BLaER1 treated with 17β-estradiol and CSF1 and Interleukin-3, amounts not matched to agents 10 nM and 100 nM (cell line): Measurements from ENCODE around the gene KLHL36.
A peak's percentile ranks its signal among the peaks of the same experiment; 100 is the strongest.

Experiments
- H3K27ac ChIP-seq, 11 experiments: shearing (Covaris generic); formaldehyde crosslinking; 2 replicates each; pipeline ENCODE4 v1.8.1; 2022
- H3K27me3 ChIP-seq, 11 experiments: shearing (Covaris generic); formaldehyde crosslinking; 2 replicates each; pipeline ENCODE4 v1.8.1; 2022
- H3K36me3 ChIP-seq, 11 experiments: shearing (Covaris generic); formaldehyde crosslinking; 2 replicates each; pipeline ENCODE4 v1.8.1; 2022
- H3K4me1 ChIP-seq, 10 experiments: shearing (Covaris generic); formaldehyde crosslinking; 2 replicates each; pipeline ENCODE4 v1.8.1; 2022
- H3K4me2 ChIP-seq, 11 experiments: shearing (Covaris generic); formaldehyde crosslinking; 2 replicates each; pipeline ENCODE4 v1.8.1; 2022
- H3K4me3 ChIP-seq, 10 experiments: shearing (Covaris generic); formaldehyde crosslinking; 2 replicates each; pipeline ENCODE4 v1.8.1; 2022
- H3K9ac ChIP-seq, 11 experiments: shearing (Covaris generic); formaldehyde crosslinking; 2 replicates each; pipeline ENCODE4 v1.8.1; 2022
- H3K9me3 ChIP-seq, 11 experiments: shearing (Covaris generic); formaldehyde crosslinking; replicated peaks in 1 of 11; 2 replicates each; pipeline ENCODE4 v1.8.1; 2022
- H4K20me1 ChIP-seq, 11 experiments: shearing (Covaris generic); formaldehyde crosslinking; 2 replicates each; pipeline ENCODE4 v1.8.1; 2022
- Cebpa-rat ChIP-seq, 11 experiments: shearing (Covaris generic); IDR thresholded peaks; 2 replicates each; pipeline ENCODE4 v1.8.1; 2022

Gene KLHL36

GRCh38 chr16:84640145-84640544, 8.2 kb upstream of the KLHL36 start:
- Histone ChIP-seq H3K27ac (peak overlapping the region; percentile 74 to 86 (median 80); a peak in 21 of 22 replicates), H3K4me1 (peaks cover 74 to 84% (median 80%) of the 10 kb centered on the region in 10 experiments), H3K9me3 (0 out of 22 replicates have a peak, but pooled peaks cover 0 to 7% (median 0%) of the 10 kb centered on the region in 11 experiments), H3K9ac (peak overlapping the region in 9 of 11 experiments; percentile 43 to 72 (median 60); a peak in 14 of 22 replicates), H3K4me2 (peak overlapping the region; percentile 74 to 97 (median 85)), H4K20me1 (no peaks in the 10 kb centered on the region), H3K36me3 (no peaks in the 10 kb centered on the region), H3K27me3 (no peaks in the 10 kb centered on the region), H3K4me3 (0 out of 20 replicates have a peak overlapping the region, but pooled peaks of 1 of the 10 experiments have one; percentile 12)
- 0 out of 22 replicates have a peak, but pooled peaks of 1 of the 11 experiments have one; percentile 4 for TF ChIP-seq Cebpa-rat (IDR thresholded peaks at IDR 0.05)

- Histone ChIP-seq H3K4me2 (peak overlapping the region; percentile 74 to 97 (median 85)), H3K27me3 (no peaks in the 10 kb centered on the region), H3K9ac (peak overlapping the region; percentile 43 to 73 (median 60); a peak in 21 of 22 replicates), H3K9me3 (0 out of 22 replicates have a peak, but pooled peaks cover 0 to 7% (median 0%) of the 10 kb centered on the region in 11 experiments), H3K4me3 (peak overlapping the region in 8 of 10 experiments; percentile 5 to 44 (median 22); a peak in 10 of 20 replicates), H3K4me1 (peaks cover 74 to 88% (median 81%) of the 10 kb centered on the region in 10 experiments), H3K27ac (peak overlapping the region; percentile 74 to 86 (median 80); a peak in 21 of 22 replicates), H3K36me3 (no peaks in the 10 kb centered on the region), H4K20me1 (no peaks in the 10 kb centered on the region)
- no peak for TF ChIP-seq Cebpa-rat (IDR thresholded peaks at IDR 0.05)
Observed at GRCh38 chr16:84641643-84642358, 6.5 kb upstream of the KLHL36 start.

GRCh38 chr16:84643180-84643583, 5.1 kb upstream of the KLHL36 start:
- no peaks in the 10 kb centered on the region for H3K36me3 ChIP-seq
- no peaks in the 10 kb centered on the region for H4K20me1 ChIP-seq
- peak overlapping the region in 1 of 10 experiments; percentile 15; a peak in 1 of 20 replicates for H3K4me3 ChIP-seq
- 0 out of 22 replicates have a peak, but pooled peaks cover 0 to 7% (median 0%) of the 10 kb centered on the region in 11 experiments for H3K9me3 ChIP-seq
- H3K4me2 ChIP-seq: peak overlapping the region; percentile 74 to 97 (median 85)
- no peaks in the 10 kb centered on the region for H3K27me3 ChIP-seq
- peak in 4 of 11 experiments; percentile 15 to 38 (median 26); a peak in 1 of 22 replicates for TF ChIP-seq Cebpa-rat (IDR thresholded peaks at IDR 0.05)
- peak overlapping the region; percentile 3 to 86 (median 80); a peak in 20 of 22 replicates for H3K27ac ChIP-seq
- peaks cover 69 to 82% (median 75%) of the 10 kb centered on the region in 10 experiments for H3K4me1 ChIP-seq
- peak overlapping the region; percentile 30 to 72 (median 60); a peak in 18 of 22 replicates for H3K9ac ChIP-seq

GRCh38 chr16:84643674-84644073, 4.6 kb upstream of the KLHL36 start:
- TF ChIP-seq Cebpa-rat (IDR thresholded peaks at IDR 0.05): no peak
- no peaks in the 10 kb centered on the region for H4K20me1 ChIP-seq
- H3K4me3 ChIP-seq: no peak overlapping the region
- 0 out of 22 replicates have a peak, but pooled peaks cover 0 to 7% (median 0%) of the 10 kb centered on the region in 11 experiments for H3K9me3 ChIP-seq
- peak overlapping the region in 9 of 11 experiments; percentile 49 to 66 (median 60); a peak in 13 of 22 replicates for H3K9ac ChIP-seq
- no peaks in the 10 kb centered on the region for H3K27me3 ChIP-seq
- H3K36me3 ChIP-seq: no peaks in the 10 kb centered on the region
- peaks cover 64 to 77% (median 70%) of the 10 kb centered on the region in 10 experiments for H3K4me1 ChIP-seq
- peak overlapping the region; percentile 74 to 97 (median 85) for H3K4me2 ChIP-seq
- H3K27ac ChIP-seq: peak overlapping the region in 10 of 11 experiments; percentile 74 to 86 (median 80); a peak in 19 of 22 replicates

- Histone ChIP-seq H3K9me3 (no peaks in the 10 kb centered on the region), H3K36me3 (peaks cover 29 to 40% (median 35%) of the 10 kb centered on the region in 11 experiments), H3K27me3 (no peaks in the 10 kb centered on the region), H3K4me2 (peak overlapping the region; percentile 89 to 100 (median 96)), H3K27ac (peak overlapping the region; percentile 73 to 90 (median 79); a peak in 21 of 22 replicates), H4K20me1 (peaks cover 6 to 46% (median 22%) of the 10 kb centered on the region in 11 experiments; a peak in 16 of 22 replicates), H3K9ac (peak overlapping the region; percentile 78 to 91 (median 85)), H3K4me1 (peaks cover 15 to 44% (median 31%) of the 10 kb centered on the region in 10 experiments), H3K4me3 (peak overlapping the region; percentile 71 to 86 (median 78))
- TF ChIP-seq Cebpa-rat (IDR thresholded peaks at IDR 0.05): no peak
Observed at GRCh38 chr16:84648595-84649510, 542 bp downstream of the KLHL36 start.

- no peaks in the 10 kb centered on the region for H3K27me3 ChIP-seq
- peak overlapping the region; percentile 78 to 91 (median 85) for H3K9ac ChIP-seq
- H3K4me3 ChIP-seq: peak overlapping the region; percentile 71 to 86 (median 78)
Observed at GRCh38 chr16:84649511-84649861, 1.2 kb downstream of the KLHL36 start.

GRCh38 chr16:84650062-84650991, 2.0 kb downstream of the KLHL36 start:
- no peak overlapping the region for H3K9ac ChIP-seq
- H4K20me1 ChIP-seq: peaks cover 6 to 61% (median 29%) of the 10 kb centered on the region in 11 experiments; a peak in 16 of 22 replicates
- TF ChIP-seq Cebpa-rat (IDR thresholded peaks at IDR 0.05): no peak
- no peaks in the 10 kb centered on the region for H3K9me3 ChIP-seq
- H3K27ac ChIP-seq: no peak overlapping the region
- no peaks in the 10 kb centered on the region for H3K27me3 ChIP-seq
- no peak overlapping the region for H3K4me3 ChIP-seq
- H3K36me3 ChIP-seq: peaks cover 40 to 55% (median 49%) of the 10 kb centered on the region in 11 experiments
- H3K4me2 ChIP-seq: peak overlapping the region in 4 of 11 experiments; percentile 12 to 95 (median 60); a peak in 5 of 22 replicates
- peaks cover 7 to 29% (median 19%) of the 10 kb centered on the region in 10 experiments; a peak in 19 of 20 replicates for H3K4me1 ChIP-seq

More at GRCh38 chr16:84649511-84649861, 1.2 kb downstream of the KLHL36 start:
- H3K4me2 ChIP-seq: peak overlapping the region; percentile 89 to 100 (median 96)
- peaks cover 6 to 52% (median 24%) of the 10 kb centered on the region in 11 experiments; a peak in 16 of 22 replicates for H4K20me1 ChIP-seq
- H3K36me3 ChIP-seq: peaks cover 35 to 46% (median 41%) of the 10 kb centered on the region in 11 experiments
- H3K27ac ChIP-seq: peak overlapping the region in 4 of 11 experiments; percentile 77 to 90 (median 84); a peak in 5 of 22 replicates
- peaks cover 9 to 38% (median 25%) of the 10 kb centered on the region in 10 experiments for H3K4me1 ChIP-seq
- no peak for TF ChIP-seq Cebpa-rat (IDR thresholded peaks at IDR 0.05)
- no peaks in the 10 kb centered on the region for H3K9me3 ChIP-seq
